ENCODE measurements around the gene SMPX. TPM values are rescaled to one million over a fixed set of nuclear protein-coding genes. Genes with fewer than 3 reads are reported as not detected.

The SMPX gene
- not detected in 2 replicates for total RNA-seq (2011; cell fraction: chromatin; rRNA removed; ENCODE audit: low replicate concordance)
- total RNA-seq (2011; cell fraction: nucleolus; rRNA removed) = not detected in 2 replicates
- total RNA-seq (2011; cell fraction: nucleoplasm; rRNA removed) = not detected in 2 replicates
- total RNA-seq (2014; rRNA removed) (not detected in 2 replicates), total RNA-seq (2014; rRNA removed; fragmentation: Illumina TruSeq; extraction: Trizol) (not detected in 2 replicates), total RNA-seq (2015; rRNA removed; fragmentation: Illumina TruSeq; extraction: Trizol) (not detected in 2 replicates), total RNA-seq (2021) (not detected in 2 replicates), polyA plus RNA-seq (2011; rRNA removed) (not detected in 2 replicates), polyA plus RNA-seq (2014; fragmentation: Illumina TruSeq; extraction: Trizol) (not detected in 2 replicates), polyA plus RNA-seq (2014; fragmentation: Nextera tagmentation; extraction: Ambion mirVana) (not detected), polyA plus RNA-seq (2014; rRNA removed) (not detected in 2 replicates), polyA minus RNA-seq (2011; rRNA and poly(A)+ RNA removed) (not detected in 2 replicates), Bru-seq, nascent RNA (not detected), BruChase-seq, experiment 1, labeled RNA remaining after a 2-hour chase (percentile 13 among the genes with signal in this experiment), BruChase-seq, experiment 2, labeled RNA remaining after a 6-hour chase (percentile 7 among the genes with signal in this experiment)
- not detected in 2 replicates for polyA plus RNA-seq (2011; cell fraction: cytosol; rRNA removed)
- not detected in 2 replicates for polyA plus RNA-seq (2011; cell fraction: nucleus; rRNA removed)
- not detected in 2 replicates for polyA plus RNA-seq (2012)
- not detected in 2 replicates for polyA minus RNA-seq (2011; cell fraction: cytosol; rRNA and poly(A)+ RNA removed)
- not detected in 2 replicates for polyA minus RNA-seq (2011; cell fraction: nucleus; rRNA and poly(A)+ RNA removed)
- long read RNA-seq, experiment 1 = 0 reads
- long read RNA-seq, experiment 2 = 0 reads
- long read RNA-seq, experiment 3 = 0 reads

GRCh38 chrX:21757960-21758359, at the start of gene SMPX:
Gene SMPX (minus strand): TSS chrX:21758116. CDS start chrX:21754290, 3,826 bp downstream.
- Histone ChIP-seq H3K9me1 (ENCODE audit: control insufficient read depth, insufficient read depth, low read length) (no peaks in the 10 kb centered on the region), H3K27me3 (ENCODE audit: control insufficient read depth in 2 of 2, insufficient read depth in 2 of 2, low read length in 2 of 2) (no peaks in the 10 kb centered on the region), H3K9ac (ENCODE audit: insufficient read depth in 1 of 2, low read depth in 2 of 2, low read length in 2 of 2) (no peak within 1 kb of the TSS), H3K4me3 (no peak within 1 kb of the TSS), H4K20me1 (replicated peaks; ENCODE audit: control insufficient read depth, insufficient read depth, low read length) (no peaks in the 10 kb centered on the region), H3K79me2 (ENCODE audit: control insufficient read depth, insufficient read depth, low read length) (no peaks in the 10 kb centered on the region), H3K9me3 (replicated peaks; ENCODE audit: control insufficient read depth, insufficient read depth, low read depth, low read length) (no peaks in the 10 kb centered on the region), H3K4me1 (replicated peaks in 1 of 2; ENCODE audit: control insufficient read depth in 2 of 2, insufficient read depth in 2 of 2, low read length in 2 of 2) (no peaks in the 10 kb centered on the region), H2AFZ (ENCODE audit: low read depth, low read length) (no peak within 1 kb of the TSS), H3K36me3 (ENCODE audit: control insufficient read depth, insufficient read depth, low read length) (no peaks in the 10 kb centered on the region), H3K4me2 (ENCODE audit: insufficient read depth, low read length) (no peak within 1 kb of the TSS), H3K27ac (ENCODE audit: extremely low read depth, low read depth, low read length) (no peak within 1 kb of the TSS)
- no peak for FAIRE-seq
- intact Hi-C loops (cut with micrococcal nuclease) (no loop called here), in situ Hi-C loops (cut with MboI) (no loop called here)
- DNase-seq (ENCODE audit: extremely low read depth in 1 of 4, low spot score in 3 of 4) = no peak
- CTCF ChIA-PET (ENCODE audit: low intra/inter-chr PET ratio) = no interaction called here
- ATAC-seq = no peak
- no TSS peak for BruUV-seq (replicated peaks)
- 0% methylated on average over 10 of the region's 12 CpGs for WGBS (ENCODE audit: insufficient coverage, low coverage, missing lambda C conversion rate)
- POLR2A ChIA-PET = no interaction called here
- no peak for TF ChIP-seq ZNF699 (CRISPR knock-in tag; IDR thresholded peaks at IDR 0.05; ENCODE audit: insufficient replicate concordance)
- no peak for TF ChIP-seq ZBTB49 (CRISPR knock-in tag; IDR thresholded peaks at IDR 0.05; ENCODE audit: borderline replicate concordance)
- TF ChIP-seq ETS1 (conservative IDR thresholded peaks at IDR 0.05; ENCODE audit: control insufficient read depth, low read depth, low read length) = no peak
- TF ChIP-seq FUS (optimal IDR thresholded peaks at IDR 0.05; ENCODE audit: low read depth, low read length) = no peak
- TF ChIP-seq ZNF584 (CRISPR knock-in tag; IDR thresholded peaks at IDR 0.05; ENCODE audit: low read depth) = no peak
- TF ChIP-seq ZFX (CRISPR knock-in tag; IDR thresholded peaks at IDR 0.05) = no peak
- TF ChIP-seq ZNF12 (CRISPR knock-in tag; IDR thresholded peaks at IDR 0.05) = no peak
- no peak for TF ChIP-seq POLR2H (tag; IDR thresholded peaks at IDR 0.05; ENCODE audit: low read depth)
- TF ChIP-seq CCAR2 (IDR thresholded peaks at IDR 0.05; ENCODE audit: low read depth, low read length) = no peak
- TF ChIP-seq CREB3 (tag; conservative IDR thresholded peaks at IDR 0.05; ENCODE audit: low read depth) = no peak
- no peak for TF ChIP-seq CAMTA2 (CRISPR knock-in tag; conservative IDR thresholded peaks at IDR 0.05)

All from K562 (cell line).